Neural progenitor cell (in vitro differentiated cells): ENCODE measurements around the gene CPLX1. TPM values are rescaled to one million over a fixed set of nuclear protein-coding genes. Genes with fewer than 3 reads are reported as not detected.
"Not testable (repeated sequence)": the region's sequence is repeated elsewhere in the genome, so short reads cannot be mapped to it uniquely, and the experiment has no call there.

ENCODE experiments used
- DNase-seq: peaks from one replicate; pipeline ENCODE4 v3.0.0-alpha.2; 2016; ENCODE audit warnings: low spot score
- H2AFZ ChIP-seq: fragments of 200-600 bp; sonication (generic); replicated peaks from 2 replicates; pipeline ENCODE4 v1.6.1; 2016; ENCODE audit warnings: antibody characterized with exemption
- H3F3A ChIP-seq: fragments of 200-600 bp; sonication (generic); 2 replicates; pipeline ENCODE4 v1.6.1; 2016; ENCODE audit warnings: antibody characterized with exemption, low read depth
- H3K27ac ChIP-seq: fragments of 200-600 bp; sonication (generic); 2 replicates; pipeline ENCODE4 v1.5.1; 2016; ENCODE audit warnings: mild to moderate bottlenecking
- H3K27me3 ChIP-seq: fragments of 200-600 bp; sonication (generic); 2 replicates; pipeline ENCODE4 v1.6.1; 2016; ENCODE audit warnings: mild to moderate bottlenecking, moderate library complexity
- H3K36me3 ChIP-seq: fragments of 200-600 bp; sonication (generic); 2 replicates; pipeline ENCODE4 v1.5.1; 2016
- H3K4me1 ChIP-seq: fragments of 200-600 bp; sonication (generic); 2 replicates; pipeline ENCODE4 v1.6.1; 2016; ENCODE audit warnings: mixed run types
- H3K4me2 ChIP-seq: fragments of 200-600 bp; sonication (generic); 2 replicates; pipeline ENCODE4 v1.6.1; 2016
- H3K4me3 ChIP-seq: fragments of 200-600 bp; sonication (generic); 2 replicates; pipeline ENCODE4 v1.5.1; 2016
- H3K79me2 ChIP-seq: fragments of 200-600 bp; sonication (generic); 2 replicates; pipeline ENCODE4 v1.6.1; 2016; ENCODE audit warnings: low read depth
- H3K9ac ChIP-seq: fragments of 200-600 bp; sonication (generic); 2 replicates; pipeline ENCODE4 v1.6.1; 2016
- H3K9me3 ChIP-seq: fragments of 200-600 bp; sonication (generic); 2 replicates; pipeline ENCODE4 v1.5.1; 2016; ENCODE audit warnings: low read depth
- H4K20me1 ChIP-seq: fragments of 200-600 bp; sonication (generic); 2 replicates; pipeline ENCODE4 v1.6.1; 2016; ENCODE audit warnings: low read depth
- H3K27ac Mint-ChIP-seq: 3 replicates; pipeline ENCODE4 v1.8.0; 2021; ENCODE audit warnings: mixed read lengths
- H3K27me3 Mint-ChIP-seq: 2 replicates; pipeline ENCODE4 v1.8.0; 2022; ENCODE audit warnings: low read depth, mild to moderate bottlenecking, inconsistent platforms, moderate library complexity, mixed read lengths; ENCODE audit not compliant: insufficient read depth
- H3K36me3 Mint-ChIP-seq: 3 replicates; pipeline ENCODE4 v1.8.0; 2021; ENCODE audit warnings: mixed read lengths
- H3K4me1 Mint-ChIP-seq: 3 replicates; pipeline ENCODE4 v1.8.0; 2021; ENCODE audit warnings: mixed read lengths
- H3K4me3 Mint-ChIP-seq: 3 replicates; pipeline ENCODE4 v1.8.0; 2021; ENCODE audit warnings: mild to moderate bottlenecking, moderate library complexity, mixed read lengths
- H3K9me3 Mint-ChIP-seq: 3 replicates; pipeline ENCODE4 v1.8.0; 2020; ENCODE audit warnings: mixed read lengths
- EZH2 ChIP-seq: fragments of 200-600 bp; sonication (generic); IDR thresholded peaks from 2 replicates; pipeline ENCODE4 v1.6.1; 2017; ENCODE audit warnings: antibody characterized with exemption, mild to moderate bottlenecking, moderate library complexity
- EZH2phosphoT487 ChIP-seq: fragments of 200-600 bp; sonication (generic); IDR thresholded peaks from 2 replicates; pipeline ENCODE4 v1.6.1; 2017; ENCODE audit warnings: antibody characterized with exemption
- total RNA-seq: library from RNA; depleted of rRNA; stranded (reverse); fragments of >200 nt; gene quantifications from 2 replicates; pipeline ENCODE4 v1.2.3, GENCODE V29; 2015; ENCODE audit warnings: low replicate concordance
- TF ChIP-seq, protein P1 (sequence below): fragments of 200-600 bp; sonication (generic); IDR thresholded peaks from 2 replicates; pipeline ENCODE4 v1.5.1; 2017; ENCODE audit warnings: antibody characterized with exemption, mild to moderate bottlenecking

The CPLX1 gene
- total RNA-seq, 1 donor from 2014 or later = not detected

DNA sequence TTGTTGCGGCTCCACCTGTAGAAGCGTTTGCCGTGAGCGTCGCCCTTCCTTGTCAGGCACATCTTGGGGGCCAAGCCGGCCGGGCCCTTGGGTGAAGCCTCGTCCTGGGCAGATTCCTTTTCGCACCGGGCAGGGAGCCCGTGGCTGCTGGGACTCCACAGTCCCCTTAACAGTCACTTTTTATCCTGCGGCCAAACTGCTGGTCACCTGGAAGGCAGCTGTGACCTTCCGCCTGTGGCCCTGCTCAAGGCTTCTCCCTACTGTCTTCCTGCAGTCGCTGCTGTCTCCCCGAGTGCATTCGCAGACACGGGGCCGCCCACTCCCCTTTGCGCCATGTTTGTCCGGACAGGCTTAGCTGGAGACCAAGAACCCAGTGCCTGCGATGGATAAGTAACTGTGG lies 65.3 kb downstream of the CPLX1 start:
- Histone ChIP-seq H3K36me3 (no peaks in the 10 kb centered on the region), H3K79me2 (no peaks in the 10 kb centered on the region), H3K9ac (no peak overlapping the region), H3K27ac (no peak overlapping the region), H3K4me3 (no peak overlapping the region), H3F3A (peaks cover 38% of the 10 kb centered on the region), H2AFZ (no peak overlapping the region), H3K4me2 (no peak overlapping the region), H3K4me1 (no peaks in the 10 kb centered on the region), H4K20me1 (no peaks in the 10 kb centered on the region), H3K27me3 (no peaks in the 10 kb centered on the region), H3K9me3 (no peaks in the 10 kb centered on the region)
- peaks cover 41% of the 10 kb centered on the region for H3K9me3 Mint-ChIP-seq
- H3K27ac Mint-ChIP-seq = no peak overlapping the region
- H3K4me3 Mint-ChIP-seq = peak overlapping the region; percentile 30
- TF ChIP-seq EZH2 (no peak), EZH2phosphoT487 (no peak)
- TF ChIP-seq, protein P1, sequence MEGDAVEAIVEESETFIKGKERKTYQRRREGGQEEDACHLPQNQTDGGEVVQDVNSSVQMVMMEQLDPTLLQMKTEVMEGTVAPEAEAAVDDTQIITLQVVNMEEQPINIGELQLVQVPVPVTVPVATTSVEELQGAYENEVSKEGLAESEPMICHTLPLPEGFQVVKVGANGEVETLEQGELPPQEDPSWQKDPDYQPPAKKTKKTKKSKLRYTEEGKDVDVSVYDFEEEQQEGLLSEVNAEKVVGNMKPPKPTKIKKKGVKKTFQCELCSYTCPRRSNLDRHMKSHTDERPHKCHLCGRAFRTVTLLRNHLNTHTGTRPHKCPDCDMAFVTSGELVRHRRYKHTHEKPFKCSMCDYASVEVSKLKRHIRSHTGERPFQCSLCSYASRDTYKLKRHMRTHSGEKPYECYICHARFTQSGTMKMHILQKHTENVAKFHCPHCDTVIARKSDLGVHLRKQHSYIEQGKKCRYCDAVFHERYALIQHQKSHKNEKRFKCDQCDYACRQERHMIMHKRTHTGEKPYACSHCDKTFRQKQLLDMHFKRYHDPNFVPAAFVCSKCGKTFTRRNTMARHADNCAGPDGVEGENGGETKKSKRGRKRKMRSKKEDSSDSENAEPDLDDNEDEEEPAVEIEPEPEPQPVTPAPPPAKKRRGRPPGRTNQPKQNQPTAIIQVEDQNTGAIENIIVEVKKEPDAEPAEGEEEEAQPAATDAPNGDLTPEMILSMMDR = no peak
- H3K4me1 Mint-ChIP-seq = peaks cover 9% of the 10 kb centered on the region
- DNase-seq = no peak
- peaks cover 62% of the 10 kb centered on the region for H3K36me3 Mint-ChIP-seq
- H3K27me3 Mint-ChIP-seq = peaks cover 29% of the 10 kb centered on the region

GRCh38 chr4:759810-760209 lies 66.1 kb downstream of the CPLX1 start:
- not testable (repeated sequence) for H3K4me1 ChIP-seq, H3K79me2 ChIP-seq, H3K4me3 ChIP-seq, H3K9ac ChIP-seq, H3K4me1 Mint-ChIP-seq, DNase-seq, H3K36me3 ChIP-seq, H3K4me2 ChIP-seq, H4K20me1 ChIP-seq, H3K9me3 ChIP-seq, H3K27me3 ChIP-seq, H2AFZ ChIP-seq, H3K27ac ChIP-seq
- Mint-ChIP-seq H3K9me3 (peaks cover 36% of the 10 kb centered on the region), H3K27me3 (peaks cover 28% of the 10 kb centered on the region), H3K4me3 (peak overlapping the region; percentile 53), H3K36me3 (peaks cover 66% of the 10 kb centered on the region), H3K27ac (peak overlapping the region; percentile 50)
- peaks cover 32% of the 10 kb centered on the region for H3F3A ChIP-seq

GRCh38 chr4:757111-757510 lies 68.8 kb downstream of the CPLX1 start:
- H3K9ac ChIP-seq = no peak overlapping the region
- peaks cover 3% of the 10 kb centered on the region for H4K20me1 ChIP-seq

More at GRCh38 chr4:757111-757510, 68.8 kb downstream of the CPLX1 start:
- Histone ChIP-seq H3K27ac (no peak overlapping the region), H3K4me3 (no peak overlapping the region), H3K79me2 (no peaks in the 10 kb centered on the region), H3K27me3 (no peaks in the 10 kb centered on the region), H3K4me1 (no peaks in the 10 kb centered on the region), H3K9me3 (no peaks in the 10 kb centered on the region), H3K4me2 (no peak overlapping the region), H2AFZ (no peak overlapping the region), H3F3A (peaks cover 10% of the 10 kb centered on the region), H3K36me3 (no peaks in the 10 kb centered on the region)
- no peak overlapping the region for H3K27ac Mint-ChIP-seq
- peaks cover 22% of the 10 kb centered on the region for H3K27me3 Mint-ChIP-seq
- H3K4me1 Mint-ChIP-seq = peaks cover 5% of the 10 kb centered on the region
- no peak for TF ChIP-seq EZH2
- TF ChIP-seq, protein P1 = no peak
- no peak for TF ChIP-seq EZH2phosphoT487
- H3K4me3 Mint-ChIP-seq = no peak overlapping the region
- no peak for DNase-seq
- H3K9me3 Mint-ChIP-seq = peaks cover 22% of the 10 kb centered on the region
- peaks cover 52% of the 10 kb centered on the region for H3K36me3 Mint-ChIP-seq
